SH-SY5Y (cell line): ENCODE data around the gene VPS13D.

Experiments
- GATA2 ChIP-seq: IDR thresholded peaks from 2 replicates; pipeline ENCODE4 v1.6.1; 2011; ENCODE audit warnings: mild to moderate bottlenecking, low read depth, low read length
- GATA3 ChIP-seq: IDR thresholded peaks from 2 replicates; pipeline ENCODE4 v1.6.1; 2011; ENCODE audit warnings: low read depth, mild to moderate bottlenecking, low read length, moderate library complexity

DNA sequence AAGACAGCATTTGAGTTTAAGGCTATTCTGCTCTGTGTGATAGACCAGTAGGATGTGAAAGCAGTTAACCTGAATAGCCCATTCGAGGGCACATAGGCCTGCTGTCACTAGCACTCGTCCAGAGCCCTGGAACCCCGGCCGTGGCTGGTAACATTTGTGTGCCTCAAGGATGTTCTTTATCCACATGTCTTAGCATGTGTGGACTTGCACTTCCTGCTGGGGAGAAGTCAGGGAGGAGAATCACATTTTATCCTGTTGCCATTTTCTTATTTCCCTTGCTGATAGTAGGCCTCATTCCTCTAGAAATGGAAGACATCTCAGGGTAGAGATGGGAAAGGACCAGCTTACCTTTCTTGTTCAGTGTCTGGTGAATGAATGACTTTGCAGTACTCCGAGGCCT lies 54.7 kb downstream of the VPS13D start:
- no peak for TF ChIP-seq GATA2
- TF ChIP-seq GATA3, result no peak
